Peyer's patch (tissue), 4 donors: ENCODE data around the gene IFI30. TPM values are rescaled to one million over a fixed set of nuclear protein-coding genes. Genes with fewer than 3 reads are reported as not detected.

Source experiments
- DNase-seq, 3 donors: peaks; one replicate each; pipeline ENCODE4 v3.0.0-alpha.2; 2017 to 2019
- H3K27ac ChIP-seq, 4 donors: fragments of 200-600 bp; sonication (generic); one replicate each; pipeline ENCODE4 v1.5.1; 2016 to 2019
- H3K27me3 ChIP-seq, 2 donors: fragments of 200-600 bp; sonication (generic); one replicate each; pipeline ENCODE4 v1.5.1; 2019
- H3K36me3 ChIP-seq, 3 donors: fragments of 200-600 bp; sonication (generic); one replicate each; pipeline ENCODE4 v1.5.1; 2016 to 2019
- H3K4me1 ChIP-seq, 4 donors: fragments of 200-600 bp; sonication (generic); one replicate each; pipeline ENCODE4 v1.5.1; 2016 to 2019
- H3K4me3 ChIP-seq, 4 donors: fragments of 200-600 bp; sonication (generic); 1 replicate in 3 of 4; 2 replicates in 1 of 4; pipeline ENCODE4 v1.5.1; 2016 to 2019; ENCODE audit warnings: mild to moderate bottlenecking in 1 of 4
- H3K9me3 ChIP-seq, 4 donors: fragments of 200-600 bp; sonication (generic); one replicate each; pipeline ENCODE4 v1.5.1; 2016 to 2019; ENCODE audit warnings: mild to moderate bottlenecking in 1 of 4
- POLR2A ChIP-seq, 2 donors: fragments of 450-650 bp; IDR thresholded peaks; one replicate each; pipeline ENCODE4 v1.5.1; 2017; ENCODE audit warnings: antibody characterized with exemption in 2 of 2, mild to moderate bottlenecking in 2 of 2, moderate library complexity in 2 of 2
- total RNA-seq, 4 donors: library from RNA; depleted of rRNA; stranded (reverse); fragments of >200 nt; gene quantifications; one replicate each; pipeline ENCODE4 v1.1.0, GENCODE V29; 2016
- TF ChIP-seq, protein P1 (sequence below), 6 experiments: fragments of 450-650 bp in 4 of 6; fragments of 200-600 bp in 2 of 6; sonication (generic) in 1 of 6; IDR thresholded peaks; one replicate each; pipeline ENCODE4 v1.5.1; 2017 to 2019; ENCODE audit warnings: antibody characterized with exemption in 6 of 6, mild to moderate bottlenecking in 3 of 6, moderate library complexity in 1 of 6

IFI30 gene
- 100 to 1,000 TPM in 1 of 4 donors, 10 to 100 TPM in 3; 54.9 to 109 (median 60.7) TPM for total RNA-seq

DNA sequence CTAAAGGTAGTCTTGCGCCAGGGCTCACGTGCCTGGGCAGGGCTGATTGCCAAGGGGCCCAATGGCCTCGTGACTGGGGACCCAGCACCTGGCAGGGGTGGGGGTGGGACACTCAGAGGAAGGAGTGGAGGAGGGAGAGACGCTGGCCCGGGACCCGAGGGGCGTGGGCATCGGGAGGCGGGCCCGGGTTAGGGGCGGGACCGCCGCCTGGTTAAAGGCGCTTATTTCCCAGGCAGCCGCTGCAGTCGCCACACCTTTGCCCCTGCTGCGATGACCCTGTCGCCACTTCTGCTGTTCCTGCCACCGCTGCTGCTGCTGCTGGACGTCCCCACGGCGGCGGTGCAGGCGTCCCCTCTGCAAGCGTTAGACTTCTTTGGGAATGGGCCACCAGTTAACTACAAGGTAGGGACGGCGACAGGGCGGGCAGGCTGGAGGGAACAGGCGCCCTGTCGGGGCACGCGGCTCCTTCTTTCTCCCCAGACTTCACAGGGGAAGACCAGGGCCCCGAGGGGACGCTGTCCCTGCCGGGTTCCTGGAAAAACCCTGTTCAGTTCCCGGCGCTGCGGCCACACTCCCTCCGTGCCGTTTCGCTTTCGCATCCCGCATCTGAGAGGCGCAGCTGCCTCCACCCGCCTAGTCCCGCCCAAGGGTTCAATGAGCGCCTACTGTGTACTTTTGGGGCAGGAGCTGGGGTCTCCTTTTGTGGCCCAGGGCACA, at the start of gene IFI30:
Gene IFI30 (plus strand): TSS at position 242 of the 717 bp plus-strand sequence. CDS start 29 bp downstream, at position 271.
- Histone ChIP-seq H3K27me3 (no peaks in the 10 kb centered on the region), H3K9me3 (no peaks in the 10 kb centered on the region), H3K4me3 (peak within 1 kb of the TSS; percentile 56 to 80 (median 68)), H3K4me1 (peaks cover 0 to 22% (median 12%) of the 10 kb centered on the region in 4 donors), H3K27ac (peak within 1 kb of the TSS; percentile 70 to 91 (median 78)), H3K36me3 (peaks cover 0 to 27% (median 0%) of the 10 kb centered on the region in 3 donors)
- peak; percentile 86 to 95 (median 93) for DNase-seq
- peak; percentile 66 to 77 for TF ChIP-seq POLR2A (IDR thresholded peaks at IDR 0.05)
- TF ChIP-seq, protein P1, sequence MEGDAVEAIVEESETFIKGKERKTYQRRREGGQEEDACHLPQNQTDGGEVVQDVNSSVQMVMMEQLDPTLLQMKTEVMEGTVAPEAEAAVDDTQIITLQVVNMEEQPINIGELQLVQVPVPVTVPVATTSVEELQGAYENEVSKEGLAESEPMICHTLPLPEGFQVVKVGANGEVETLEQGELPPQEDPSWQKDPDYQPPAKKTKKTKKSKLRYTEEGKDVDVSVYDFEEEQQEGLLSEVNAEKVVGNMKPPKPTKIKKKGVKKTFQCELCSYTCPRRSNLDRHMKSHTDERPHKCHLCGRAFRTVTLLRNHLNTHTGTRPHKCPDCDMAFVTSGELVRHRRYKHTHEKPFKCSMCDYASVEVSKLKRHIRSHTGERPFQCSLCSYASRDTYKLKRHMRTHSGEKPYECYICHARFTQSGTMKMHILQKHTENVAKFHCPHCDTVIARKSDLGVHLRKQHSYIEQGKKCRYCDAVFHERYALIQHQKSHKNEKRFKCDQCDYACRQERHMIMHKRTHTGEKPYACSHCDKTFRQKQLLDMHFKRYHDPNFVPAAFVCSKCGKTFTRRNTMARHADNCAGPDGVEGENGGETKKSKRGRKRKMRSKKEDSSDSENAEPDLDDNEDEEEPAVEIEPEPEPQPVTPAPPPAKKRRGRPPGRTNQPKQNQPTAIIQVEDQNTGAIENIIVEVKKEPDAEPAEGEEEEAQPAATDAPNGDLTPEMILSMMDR (IDR thresholded peaks at IDR 0.05) = peak in 1 of 6 experiments; percentile 8

DNA sequence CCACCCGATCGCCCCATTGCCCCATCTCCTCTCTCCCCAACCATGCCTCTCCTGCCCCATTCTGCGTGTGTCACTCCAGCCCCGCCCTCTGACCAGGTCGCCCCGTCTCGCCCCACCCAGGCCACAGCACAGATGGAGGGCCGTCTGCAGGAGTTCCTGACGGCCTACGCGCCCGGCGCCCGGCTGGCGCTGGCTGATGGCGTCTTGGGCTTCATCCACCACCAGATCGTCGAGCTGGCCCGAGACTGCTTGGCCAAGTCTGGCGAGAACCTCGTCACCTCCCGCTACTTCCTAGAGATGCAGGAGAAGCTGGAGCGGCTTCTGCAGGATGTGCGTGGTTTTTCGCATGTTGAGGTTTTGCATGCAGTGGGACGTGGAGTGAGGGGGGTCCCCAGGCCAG, 49.8 kb upstream of the IFI30 start:
- Histone ChIP-seq H3K4me1 (peaks cover under 1 to 10% (median 7%) of the 10 kb centered on the region in 4 donors), H3K4me3 (no peak overlapping the region), H3K36me3 (peaks cover 0 to 71% (median 0%) of the 10 kb centered on the region in 3 donors), H3K9me3 (no peaks in the 10 kb centered on the region), H3K27ac (no peak overlapping the region), H3K27me3 (no peaks in the 10 kb centered on the region)
- DNase-seq = no peak
- no peak for TF ChIP-seq POLR2A (IDR thresholded peaks at IDR 0.05)
- TF ChIP-seq, protein P1 (IDR thresholded peaks at IDR 0.05) = no peak

DNA sequence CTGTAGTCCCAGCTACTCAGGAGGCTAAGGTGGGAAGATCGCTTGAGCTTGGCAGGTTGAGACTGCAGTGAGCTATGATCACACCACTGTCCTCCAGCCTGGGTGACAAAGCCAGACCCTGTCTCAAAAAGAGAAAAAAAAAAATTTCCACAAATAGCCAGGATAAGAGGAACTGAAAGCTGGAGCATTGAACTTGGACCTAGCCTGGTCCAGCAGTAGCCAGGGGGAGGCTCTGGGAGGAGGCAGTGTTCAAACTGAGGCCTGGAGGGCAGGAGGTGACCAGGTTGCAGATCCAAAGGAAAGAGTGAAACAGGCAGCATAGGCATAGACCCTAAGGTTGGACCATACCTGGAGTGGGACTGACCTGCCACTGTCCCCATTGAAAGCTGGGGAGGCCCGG, 47.5 kb upstream of the IFI30 start:
- no peak overlapping the region for H3K4me3 ChIP-seq
- no peak overlapping the region for H3K27ac ChIP-seq
- no peaks in the 10 kb centered on the region for H3K4me1 ChIP-seq
- no peaks in the 10 kb centered on the region for H3K9me3 ChIP-seq
- TF ChIP-seq POLR2A (IDR thresholded peaks at IDR 0.05) = no peak
- TF ChIP-seq, protein P1 (IDR thresholded peaks at IDR 0.05) = no peak
- DNase-seq = no peak
- H3K36me3 ChIP-seq = peaks cover 0 to 93% (median 0%) of the 10 kb centered on the region in 3 donors
- no peaks in the 10 kb centered on the region for H3K27me3 ChIP-seq

DNA sequence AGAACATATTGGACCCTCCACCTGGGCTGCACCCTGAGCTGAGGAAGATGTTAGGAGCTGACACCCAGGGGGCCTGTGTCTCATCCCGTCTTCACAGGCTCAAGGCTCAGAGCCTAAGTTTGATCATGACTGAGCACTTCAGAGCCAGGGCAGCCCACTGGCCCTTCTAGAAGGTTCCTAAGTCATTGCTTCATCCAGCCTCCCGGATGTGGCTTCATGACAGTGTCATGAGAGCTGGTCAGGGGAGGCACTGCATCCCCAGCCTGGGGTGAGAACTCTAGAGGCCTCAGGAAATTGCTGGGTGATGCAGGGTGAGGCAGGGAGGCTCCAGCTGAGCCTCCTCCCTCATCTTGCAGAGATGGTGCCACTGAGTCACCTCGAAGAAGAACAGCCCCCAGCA, 45.6 kb upstream of the IFI30 start:
- DNase-seq = no peak
- peaks cover 0 to 95% (median 0%) of the 10 kb centered on the region in 3 donors for H3K36me3 ChIP-seq
- no peaks in the 10 kb centered on the region for H3K27me3 ChIP-seq

DNA sequence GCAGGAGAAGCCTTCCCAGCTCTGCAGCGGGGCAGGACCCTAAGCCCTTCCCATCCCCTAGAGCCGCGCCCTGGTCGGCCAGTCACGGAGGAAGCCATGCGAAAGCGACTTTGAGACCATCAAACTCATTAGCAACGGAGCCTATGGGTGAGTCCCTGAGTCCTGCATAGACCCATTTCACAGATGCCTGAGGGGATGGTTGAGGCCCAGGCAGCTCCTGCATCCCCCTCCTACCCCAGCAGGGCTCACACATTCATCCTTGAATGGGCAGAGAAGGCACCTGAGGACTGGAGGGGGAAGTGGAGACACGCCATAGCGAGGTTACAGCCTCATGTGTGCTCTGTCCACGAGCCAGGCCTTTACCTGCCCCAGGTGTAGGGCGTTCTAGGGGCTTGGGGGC, 44.8 kb upstream of the IFI30 start:
- no peaks in the 10 kb centered on the region for H3K4me1 ChIP-seq
- no peaks in the 10 kb centered on the region for H3K27me3 ChIP-seq
- no peaks in the 10 kb centered on the region for H3K9me3 ChIP-seq
- H3K27ac ChIP-seq = no peak overlapping the region
- H3K4me3 ChIP-seq = no peak overlapping the region
- no peak for DNase-seq
- H3K36me3 ChIP-seq = peaks cover 0 to 95% (median 0%) of the 10 kb centered on the region in 3 donors
- no peak for TF ChIP-seq POLR2A (IDR thresholded peaks at IDR 0.05)
- TF ChIP-seq, protein P1 (IDR thresholded peaks at IDR 0.05) = no peak

More for the DNA sequence above, 45.6 kb upstream of the IFI30 start:
- no peak overlapping the region for H3K4me3 ChIP-seq
- H3K4me1 ChIP-seq = no peaks in the 10 kb centered on the region
- H3K9me3 ChIP-seq = no peaks in the 10 kb centered on the region
- TF ChIP-seq, protein P1 (IDR thresholded peaks at IDR 0.05) = no peak
- TF ChIP-seq POLR2A (IDR thresholded peaks at IDR 0.05) = no peak
- no peak overlapping the region for H3K27ac ChIP-seq
